SKM-1 (cell line): Measurements from ENCODE around the gene TMC3.
A peak's percentile ranks its signal among the peaks of the same experiment; 100 is the strongest.

Source experiments
- DNase-seq: peaks from one replicate; lab custom pipeline; 2025; ENCODE audit not compliant: unreplicated experiment; lab: John Stamatoyannopoulos, UW

Gene TMC3

GRCh38 chr15:81373775-81374395 is at the start of gene TMC3:
TMC3 (minus strand) TSS chr15:81374213; CDS start chr15:81374077, 136 bp downstream.
- no peak for DNase-seq

- DNase-seq = no peak
These were observed 47.4 kb upstream of the TMC3 start for GRCh38 chr15:81421461-81421860.

DNA sequence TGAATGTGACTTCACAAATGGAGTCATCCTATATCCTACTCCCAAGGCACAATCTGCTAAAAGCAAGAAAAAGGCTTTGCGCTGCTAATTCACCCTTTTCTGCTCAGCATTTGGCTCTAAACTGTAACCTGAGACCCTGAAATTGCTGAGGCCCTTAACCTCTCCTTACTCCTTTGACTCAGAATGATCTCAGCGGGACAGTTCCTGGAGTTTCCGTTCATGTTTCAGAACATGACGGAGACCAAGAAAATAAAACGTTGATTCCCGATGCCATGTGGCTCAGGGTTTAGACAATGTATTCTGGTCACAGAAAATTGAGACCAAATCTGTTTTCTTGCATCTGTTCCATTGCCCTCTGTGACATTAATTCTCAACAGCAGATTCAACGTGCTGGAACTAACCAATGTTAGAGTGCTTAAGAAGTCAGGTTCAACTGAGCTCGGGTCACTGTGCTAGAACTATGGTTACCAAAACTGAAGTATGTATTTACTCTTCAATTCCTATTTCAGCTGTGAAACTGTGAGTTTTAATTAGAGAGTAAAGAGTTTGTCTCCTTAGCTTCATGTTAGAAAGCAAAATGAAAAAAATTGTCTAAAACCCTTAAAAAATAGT is 45.4 kb upstream of the TMC3 start:
- no peak for DNase-seq

DNA sequence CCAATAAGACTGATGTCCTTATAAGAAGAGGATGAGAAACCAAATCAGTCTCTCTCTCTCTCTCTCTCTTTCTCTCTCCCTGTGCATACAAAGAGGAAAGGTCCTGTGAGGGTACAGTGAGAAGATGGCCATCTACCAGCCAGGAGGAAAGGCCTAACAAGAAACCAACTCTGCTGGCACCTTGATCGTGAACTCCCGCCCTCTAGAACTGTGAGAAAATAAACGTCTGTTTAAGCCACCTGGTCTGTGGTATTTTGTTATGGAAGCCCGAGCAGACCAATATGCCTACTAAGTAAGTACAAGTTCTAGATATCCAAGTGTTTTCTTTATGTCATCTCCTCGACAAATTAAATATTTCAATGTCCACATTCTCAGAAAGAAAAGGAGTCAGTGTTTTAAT is 44.9 kb upstream of the TMC3 start:
- DNase-seq = no peak

DNA sequence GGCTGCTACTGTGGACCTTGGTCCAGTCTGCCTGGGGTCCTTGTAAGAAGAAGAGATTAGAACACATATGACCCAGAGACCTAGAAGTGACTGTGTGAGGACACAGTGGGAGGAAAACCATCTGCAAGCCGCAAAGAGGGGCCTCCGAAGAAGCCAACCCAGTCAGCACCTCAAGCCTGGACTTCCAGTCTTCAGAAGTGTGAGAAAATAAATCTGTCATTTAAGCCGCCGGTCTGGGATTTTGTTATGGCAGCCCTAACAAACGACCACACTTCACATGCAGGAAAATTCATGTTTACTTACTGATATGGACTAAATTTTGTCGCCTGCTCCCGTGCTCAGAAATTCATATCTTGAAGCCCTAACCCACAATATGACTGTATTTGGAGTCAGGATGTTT is 44.4 kb upstream of the TMC3 start:
- no peak for DNase-seq

- DNase-seq = peak; percentile 13
These were observed 40.4 kb upstream of the TMC3 start for GRCh38 chr15:81414274-81414968.

GRCh38 chr15:81413851-81414250 is 39.8 kb upstream of the TMC3 start:
- DNase-seq = no peak

DNA sequence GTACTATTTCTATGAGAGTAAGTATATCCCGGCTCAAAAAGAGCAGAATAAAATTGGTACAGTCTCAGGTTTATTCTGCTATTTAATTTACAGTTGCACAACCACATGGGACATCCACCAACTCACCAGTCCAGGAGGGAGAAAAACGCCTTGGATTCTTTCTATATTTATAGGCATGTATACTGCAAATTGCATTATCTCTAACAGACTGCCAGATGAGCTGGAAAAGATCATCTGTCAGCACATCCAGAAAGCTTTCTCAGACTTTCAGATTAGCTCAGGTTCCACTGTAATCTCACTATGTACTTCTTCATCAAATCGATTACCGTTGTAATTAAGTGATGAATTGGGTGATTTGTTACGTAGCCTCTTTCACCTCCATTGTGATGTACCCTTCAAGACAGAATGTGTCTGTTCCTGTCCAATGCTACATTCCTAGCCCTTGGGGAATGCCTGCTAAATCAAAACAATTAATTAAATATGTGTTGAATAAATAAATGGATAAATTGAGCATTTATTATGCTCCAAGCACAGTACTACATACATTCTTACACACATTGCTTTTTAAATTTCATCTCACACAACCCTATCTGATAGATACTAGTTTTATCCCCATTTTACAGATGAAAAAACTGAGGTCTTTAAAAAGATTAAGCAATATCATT is 38.1 kb upstream of the TMC3 start:
- DNase-seq = no peak

DNA sequence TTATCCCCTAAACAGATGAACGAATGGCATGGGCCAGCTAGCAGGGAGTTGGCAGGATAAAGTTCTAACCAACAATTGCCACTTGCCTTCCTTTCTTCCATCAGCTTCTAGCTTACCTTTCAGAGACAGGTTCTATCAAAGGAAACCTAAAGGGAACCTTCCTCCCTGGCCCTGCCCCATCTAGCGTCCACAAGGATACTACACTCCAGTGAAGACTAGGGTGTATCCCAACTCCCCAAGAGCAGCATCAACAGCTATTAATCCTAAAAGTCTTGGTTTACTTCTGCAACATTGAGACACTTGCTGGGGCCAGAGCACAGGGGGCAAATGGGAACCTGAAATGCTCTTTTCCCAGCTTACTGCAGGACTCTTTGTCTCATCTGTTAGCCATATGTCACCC is 37.0 kb upstream of the TMC3 start:
- DNase-seq = no peak

DNA sequence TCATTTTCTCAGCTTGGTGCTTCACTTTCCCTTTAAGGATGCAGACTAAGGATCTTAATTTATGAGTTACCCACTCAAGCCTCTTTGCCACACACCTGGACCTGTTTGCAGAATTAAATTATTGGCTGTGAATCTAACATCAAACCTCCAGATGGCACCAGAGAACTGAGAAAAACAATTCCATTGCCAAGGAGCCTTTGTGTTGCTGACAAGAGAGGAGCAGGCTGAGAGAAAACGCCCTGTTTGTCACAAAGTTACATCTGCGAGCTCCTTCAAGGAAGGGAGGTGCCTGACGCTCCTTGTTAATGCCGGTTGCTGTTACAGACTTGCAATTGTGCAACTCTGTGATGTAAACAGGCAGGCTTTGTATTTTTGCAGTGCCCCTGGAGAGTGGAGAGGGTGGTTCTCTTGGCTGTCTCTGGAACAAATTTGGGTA is 36.3 kb upstream of the TMC3 start:
- peak; percentile 67 for DNase-seq

DNA sequence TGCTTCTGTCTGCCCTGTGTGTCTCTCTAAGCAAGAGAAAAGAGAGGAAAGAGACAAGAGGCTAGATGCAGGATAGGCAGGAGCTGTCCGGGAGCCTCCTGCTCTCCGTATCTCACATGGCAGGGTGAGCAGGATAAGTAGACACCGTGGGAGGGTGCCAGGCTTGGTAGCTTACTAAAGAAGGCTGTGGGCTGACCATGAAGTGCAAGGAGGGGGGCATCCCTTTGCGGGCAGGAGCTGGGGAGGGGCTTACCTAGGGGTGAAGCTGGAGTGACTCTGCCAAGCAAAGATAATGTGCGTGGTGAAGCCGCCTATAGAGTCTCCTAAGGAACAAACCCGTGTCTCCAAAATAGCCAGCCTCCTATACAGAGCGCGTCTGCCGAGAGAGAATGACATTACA is 33.7 kb upstream of the TMC3 start:
- DNase-seq = no peak

- no peak for DNase-seq
These were observed 33.2 kb upstream of the TMC3 start for GRCh38 chr15:81407176-81407575.

DNA sequence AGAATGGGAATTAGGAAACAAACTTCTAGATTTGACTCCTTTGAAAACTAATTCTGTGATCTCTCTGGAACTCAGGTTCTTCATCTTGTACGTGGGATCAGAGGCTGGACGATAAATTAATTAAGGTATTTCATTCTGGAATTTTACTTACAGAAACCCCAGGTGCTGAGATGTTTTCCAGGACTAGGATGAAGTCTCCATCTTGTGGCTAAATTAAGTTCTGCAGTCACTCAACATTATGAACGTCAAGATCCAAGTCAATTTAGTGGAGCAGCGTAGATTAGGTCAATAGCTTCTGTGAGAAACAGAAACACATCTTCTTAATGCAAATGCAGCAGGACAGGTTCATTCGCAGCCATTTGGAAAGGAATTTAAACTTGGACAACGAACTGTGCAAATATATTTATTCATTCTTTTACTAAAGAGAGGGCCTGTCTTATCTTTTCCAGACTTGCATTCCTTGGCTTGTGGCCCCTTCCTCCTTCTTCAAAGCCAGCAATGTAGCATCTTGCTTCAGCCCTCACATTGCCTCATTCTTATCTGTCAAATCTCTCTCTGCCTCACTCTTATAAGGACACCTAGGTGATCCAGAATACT is 26.7 kb upstream of the TMC3 start:
- peak; percentile 60 for DNase-seq

- DNase-seq = no peak
These were observed 25.0 kb upstream of the TMC3 start for GRCh38 chr15:81398910-81399551.

DNA sequence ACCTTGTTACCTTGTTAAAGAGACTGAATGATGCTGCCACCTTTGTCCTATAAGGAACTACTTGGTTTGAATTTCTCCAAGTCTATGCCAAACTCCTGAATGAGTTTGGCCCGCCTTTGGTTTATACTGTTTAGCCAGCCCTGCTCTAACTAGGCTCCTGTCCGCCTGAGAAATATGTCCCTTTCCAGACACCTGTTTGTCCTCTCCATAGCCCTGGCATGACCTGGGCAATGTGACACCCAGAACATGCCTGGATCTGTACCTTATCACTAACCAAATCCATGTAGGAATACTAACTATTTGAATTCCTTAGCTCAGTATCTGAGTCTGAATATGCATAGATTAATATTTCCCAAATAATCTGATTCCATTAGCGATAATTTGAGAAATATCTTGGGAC is 24.4 kb upstream of the TMC3 start:
- no peak for DNase-seq

- DNase-seq = no peak
These were observed 20.6 kb upstream of the TMC3 start for GRCh38 chr15:81394603-81395002.

GRCh38 chr15:81391657-81392056 is 17.6 kb upstream of the TMC3 start:
- DNase-seq = no peak

DNA sequence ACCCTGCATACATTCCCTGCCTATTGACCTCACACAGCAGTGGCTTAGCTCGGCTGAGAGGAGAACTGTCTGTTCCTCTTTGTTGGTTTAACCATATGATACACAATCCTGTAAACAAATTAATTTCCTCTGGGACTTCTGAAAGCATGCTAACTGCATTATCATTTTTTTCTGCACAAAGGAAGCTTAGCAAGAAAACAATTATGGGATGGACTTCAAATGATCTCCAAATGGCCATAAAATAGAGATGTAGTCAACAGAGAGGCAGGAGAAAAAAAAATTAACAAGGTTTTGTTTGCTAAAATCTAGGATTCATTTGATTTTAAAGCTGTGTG is 14.4 kb upstream of the TMC3 start:
- DNase-seq = no peak

DNA sequence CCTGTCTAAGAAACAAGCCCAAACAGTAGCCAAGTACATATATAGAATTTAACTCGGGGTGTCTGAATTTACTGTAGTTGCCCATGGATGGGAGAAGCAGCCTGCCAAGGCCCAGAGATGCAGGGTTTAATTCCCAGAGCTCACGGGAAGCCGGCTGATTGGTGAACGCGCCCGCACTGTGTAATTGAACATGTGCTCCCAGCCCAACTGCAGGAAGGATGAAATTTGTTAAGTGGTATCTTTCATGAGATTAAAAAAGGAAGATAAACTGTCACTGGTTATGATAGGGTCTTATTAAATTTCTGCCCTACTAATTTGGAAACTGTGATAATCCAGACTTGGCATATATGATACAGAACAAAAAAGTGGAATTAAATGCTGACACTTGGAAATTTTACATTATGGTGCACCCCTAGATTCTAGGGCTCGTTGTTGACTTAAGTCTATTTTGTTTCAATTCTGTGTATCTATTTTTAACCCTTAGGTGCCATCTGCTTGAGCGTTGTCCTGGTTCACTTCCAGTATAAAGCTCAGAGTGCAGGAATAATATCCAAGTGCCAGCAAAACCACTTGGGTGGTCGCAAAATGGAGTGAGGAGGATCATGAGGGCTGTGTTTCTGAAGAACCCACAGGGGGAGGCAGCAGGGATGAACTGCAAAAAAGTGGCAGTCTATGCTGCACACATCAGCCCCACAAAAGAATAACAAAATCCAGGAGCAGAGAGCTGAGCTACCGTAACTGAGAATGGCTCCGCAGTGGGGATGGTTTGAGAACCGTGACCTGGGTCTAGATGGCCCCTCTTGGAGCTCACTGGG is 13.8 kb upstream of the TMC3 start:
- no peak for DNase-seq

DNA sequence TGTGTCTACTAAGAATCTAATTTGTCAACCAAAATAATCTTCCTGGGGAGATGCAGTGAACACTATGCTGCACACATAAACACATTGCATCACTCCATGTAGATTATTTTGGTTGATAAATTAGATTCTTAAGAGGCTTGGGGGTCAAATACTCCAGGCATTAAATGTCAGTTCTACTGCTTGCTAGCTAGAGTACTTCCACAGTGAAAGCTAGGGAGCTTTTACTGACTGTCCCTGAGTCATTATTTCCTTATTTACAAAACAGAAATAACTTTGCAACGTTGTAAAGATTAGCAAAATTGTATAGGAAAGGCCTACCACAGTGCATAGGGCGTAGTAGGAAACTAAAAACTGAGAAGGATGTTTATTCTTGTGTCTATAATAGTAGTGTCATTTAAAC is 12.9 kb upstream of the TMC3 start:
- no peak for DNase-seq
